GM12891 (cell line): ENCODE measurements around the gene TSPAN18.

Experiments used
- POLR2A ChIP-seq: IDR thresholded peaks from 2 replicates; pipeline ENCODE4 v1.6.1; 2011; ENCODE audit warnings: low read depth, low read length, control low read depth
- POLR2AphosphoS5 ChIP-seq: IDR thresholded peaks from 2 replicates; pipeline ENCODE4 v1.6.1; 2011; ENCODE audit warnings: low read depth, low read length, control low read depth
- POU2F2 ChIP-seq: IDR thresholded peaks from 2 replicates; pipeline ENCODE4 v1.6.1; 2011; ENCODE audit warnings: low read depth, mild to moderate bottlenecking, control low read depth, low read length, moderate library complexity
- SPI1 ChIP-seq: IDR thresholded peaks from 2 replicates; pipeline ENCODE4 v1.6.1; 2011; ENCODE audit warnings: low read depth, low read length, control low read depth
- TAF1 ChIP-seq: IDR thresholded peaks from 2 replicates; pipeline ENCODE4 v1.6.1; 2011; ENCODE audit warnings: low read depth, low read length, control low read depth

DNA sequence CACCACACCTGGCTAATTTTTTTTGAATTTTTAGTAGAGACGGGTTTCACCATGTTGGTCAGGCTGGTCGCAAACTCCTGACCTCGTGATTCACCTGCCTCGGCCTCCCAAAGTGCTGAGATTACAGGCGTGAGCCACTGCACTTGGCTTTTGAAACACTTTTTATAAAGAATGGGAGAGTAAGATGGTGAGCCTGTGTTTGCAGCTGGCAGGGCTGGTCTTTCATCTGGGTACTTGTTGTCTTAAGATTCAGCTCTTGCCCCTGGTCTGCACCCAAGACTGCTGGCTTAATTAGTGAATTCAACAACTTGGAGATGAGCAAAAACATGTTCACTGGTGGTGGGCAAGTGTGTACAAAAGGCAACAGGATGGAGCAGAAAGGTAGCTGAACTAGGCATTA lies 4.0 kb downstream of the TSPAN18 start:
- TF ChIP-seq POLR2A (no peak), POLR2AphosphoS5 (no peak), SPI1 (no peak), TAF1 (no peak), POU2F2 (no peak)
